Measurements from ENCODE around the gene DOC2B.
"Not testable (repeated sequence)": the region's sequence is repeated elsewhere in the genome, so short reads cannot be mapped to it uniquely, and the experiment has no call there.

Gene DOC2B

GRCh38 chr17:181245-182049 lies at the start of gene DOC2B:
TSS of gene DOC2B (minus strand) at chr17:181650. CDS start at chr17:181479, 171 bp downstream.
- no peak for DNase-seq (ENCODE audit: low read depth)

GRCh38 chr17:230395-230770 lies 48.9 kb upstream of the DOC2B start:
- no peak for DNase-seq (ENCODE audit: low read depth)

- no peak for DNase-seq (ENCODE audit: low read depth)
These were observed 48.4 kb upstream of the DOC2B start for GRCh38 chr17:229709-230394.

GRCh38 chr17:228951-229708 lies 47.7 kb upstream of the DOC2B start:
- no peak for DNase-seq (ENCODE audit: low read depth)

GRCh38 chr17:227946-228615 lies 46.6 kb upstream of the DOC2B start:
- no peak for DNase-seq (ENCODE audit: low read depth)

GRCh38 chr17:227078-227945 lies 45.9 kb upstream of the DOC2B start:
- no peak for DNase-seq (ENCODE audit: low read depth)

- DNase-seq (ENCODE audit: low read depth), result no peak
These were observed 44.9 kb upstream of the DOC2B start for GRCh38 chr17:226108-227077.

GRCh38 chr17:225551-225950 lies 44.1 kb upstream of the DOC2B start:
- no peak for DNase-seq (ENCODE audit: low read depth)

- not testable (repeated sequence) for DNase-seq (ENCODE audit: low read depth)
These were observed 43.1 kb upstream of the DOC2B start for GRCh38 chr17:224576-224975.

GRCh38 chr17:223723-224471 lies 42.4 kb upstream of the DOC2B start:
- DNase-seq (ENCODE audit: low read depth), result no peak

- DNase-seq (ENCODE audit: low read depth), result no peak
These were observed 40.7 kb upstream of the DOC2B start for GRCh38 chr17:222172-222571.

- DNase-seq (ENCODE audit: low read depth), result no peak
These were observed 38.2 kb upstream of the DOC2B start for GRCh38 chr17:219696-220095.

- no peak for DNase-seq (ENCODE audit: low read depth)
These were observed 37.1 kb upstream of the DOC2B start for GRCh38 chr17:218432-219110.

GRCh38 chr17:216625-217024 lies 35.2 kb upstream of the DOC2B start:
- DNase-seq (ENCODE audit: low read depth), result no peak

GRCh38 chr17:215563-216478 lies 34.4 kb upstream of the DOC2B start:
- DNase-seq (ENCODE audit: low read depth), result not testable (repeated sequence)

- no peak for DNase-seq (ENCODE audit: low read depth)
These were observed 33.5 kb upstream of the DOC2B start for GRCh38 chr17:214881-215331.

GRCh38 chr17:213286-214105 lies 32.0 kb upstream of the DOC2B start:
- no peak for DNase-seq (ENCODE audit: low read depth)
